HG02642 (cell line): ENCODE results near the gene CYBC1.

ENCODE experiments used
- ATAC-seq: cut with Tn5 transposase; IDR thresholded peaks from one replicate; pipeline ENCODE4 v1.9.1; 2021; ENCODE audit warnings: mild to moderate bottlenecking; ENCODE audit not compliant: unreplicated experiment, poor library complexity

Gene CYBC1

GRCh38 chr17:82449883-82450356 lies 632 bp downstream of the CYBC1 start:
- peak; percentile 1 for ATAC-seq

- ATAC-seq = peak; percentile 56
Measured at GRCh38 chr17:82449131-82449882, 1.2 kb downstream of the CYBC1 start.

- no peak for ATAC-seq
Measured at GRCh38 chr17:82447876-82448275, 2.7 kb downstream of the CYBC1 start.

- ATAC-seq = no peak
Measured at GRCh38 chr17:82446649-82447048, 3.9 kb downstream of the CYBC1 start.

GRCh38 chr17:82446124-82446523 lies 4.4 kb downstream of the CYBC1 start:
- ATAC-seq = no peak

GRCh38 chr17:82445542-82445941 lies 5.0 kb downstream of the CYBC1 start:
- ATAC-seq = no peak

- no peak for ATAC-seq
Measured at GRCh38 chr17:82444941-82445521, 5.5 kb downstream of the CYBC1 start.

- ATAC-seq = no peak
Measured at GRCh38 chr17:82444284-82444893, 6.2 kb downstream of the CYBC1 start.

- ATAC-seq = no peak
Measured at GRCh38 chr17:82443465-82444283, 6.9 kb downstream of the CYBC1 start.

GRCh38 chr17:82442643-82443464 lies 7.7 kb downstream of the CYBC1 start:
- ATAC-seq = no peak

- no peak for ATAC-seq
Measured at GRCh38 chr17:82441691-82442487, 8.7 kb downstream of the CYBC1 start.

- ATAC-seq = no peak
Measured at GRCh38 chr17:82440991-82441627, 9.4 kb downstream of the CYBC1 start.

- ATAC-seq = no peak
Measured at GRCh38 chr17:82440469-82440981, 10.0 kb downstream of the CYBC1 start.

GRCh38 chr17:82439829-82440365 lies 10.7 kb downstream of the CYBC1 start:
- no peak for ATAC-seq

- no peak for ATAC-seq
Measured at GRCh38 chr17:82439194-82439828, 11.2 kb downstream of the CYBC1 start.

GRCh38 chr17:82438401-82439193 lies 12.0 kb downstream of the CYBC1 start:
- ATAC-seq = no peak

GRCh38 chr17:82437325-82437668 lies 13.3 kb downstream of the CYBC1 start:
- ATAC-seq = no peak
